ENCODE measurements around the gene CTDP1.

Gene CTDP1

GRCh38 chr18:79772108-79772864, 92.7 kb downstream of the CTDP1 start:
- DNase-seq, result peak in 2 of 10 donors; percentile 66 to 82
- intact Hi-C loops (cut with DNase I), result no loop called here

DNA sequence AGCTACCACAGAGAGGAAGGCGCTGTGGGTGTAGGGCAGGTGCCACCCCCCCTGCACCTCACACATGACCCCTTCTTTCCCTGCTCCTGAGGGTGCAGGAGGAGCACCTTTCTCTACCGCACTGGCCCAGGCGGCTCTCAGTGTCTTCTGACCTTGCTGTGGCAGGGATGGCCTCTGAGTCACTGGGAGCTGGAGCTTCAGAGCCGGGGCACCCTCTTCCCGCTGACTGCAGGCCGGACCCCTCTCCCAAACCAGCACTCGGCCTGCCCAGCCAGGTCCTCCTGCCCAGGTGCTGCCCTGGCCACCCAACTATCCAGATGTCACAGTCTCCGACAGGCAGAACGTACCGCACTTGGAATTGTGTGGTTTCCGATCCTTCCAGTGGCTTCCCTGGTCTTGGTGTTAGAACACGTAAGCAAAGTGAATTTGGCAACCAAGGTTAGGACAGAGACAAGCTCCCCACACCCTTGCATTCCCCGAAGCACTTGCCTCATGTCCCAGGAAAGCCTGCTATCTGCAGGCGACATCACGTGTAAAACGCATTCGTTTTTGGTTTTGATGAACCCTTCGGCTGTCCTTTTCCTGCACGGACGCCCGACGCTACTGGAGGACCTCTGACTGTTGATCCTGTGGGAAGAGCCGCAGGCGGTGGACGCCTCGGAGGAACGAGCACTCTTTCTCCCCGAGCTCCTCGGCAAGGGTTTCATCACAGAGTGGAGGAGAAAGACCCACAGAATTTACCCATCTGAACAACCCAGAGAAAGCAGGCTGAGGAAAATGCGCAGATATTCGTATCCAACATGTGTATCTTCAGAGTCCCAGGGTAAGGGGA, 93.5 kb downstream of the CTDP1 start:
- intact Hi-C loops (cut with DNase I), result no loop called here
- DNase-seq, result peak in 3 of 10 donors; percentile 2 to 62 (median 35)

DNA sequence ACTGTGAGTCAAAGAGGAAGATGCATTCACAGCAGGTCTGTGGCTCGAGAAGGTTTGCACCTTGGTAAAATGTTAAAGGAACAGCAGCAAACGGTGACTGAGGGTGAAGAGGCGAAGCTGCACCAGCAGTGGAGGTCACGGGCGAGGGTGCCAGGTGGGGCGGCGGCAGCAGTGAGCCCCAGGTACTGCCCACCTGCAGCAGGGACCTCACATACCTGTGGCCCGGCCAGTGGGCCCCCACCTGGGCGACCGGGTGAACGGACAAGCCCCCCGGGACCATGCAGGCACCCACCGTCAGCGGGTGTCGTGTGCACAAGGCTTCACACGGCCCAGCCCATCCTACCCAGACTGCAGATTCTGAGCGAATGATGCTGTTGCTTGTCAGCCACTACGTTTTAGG, 94.5 kb downstream of the CTDP1 start:
- intact Hi-C loops (cut with DNase I), result no loop called here
- peak in 3 of 10 donors; percentile 1 to 61 (median 37) for DNase-seq

- DNase-seq, result peak in 3 of 10 donors; percentile 3 to 66 (median 52)
- intact Hi-C loops (cut with DNase I), result no loop called here
These were observed 96.0 kb downstream of the CTDP1 start for GRCh38 chr18:79775441-79776221.

- no peak for DNase-seq
- intact Hi-C loops (cut with DNase I), result no loop called here
These were observed 97.1 kb downstream of the CTDP1 start for GRCh38 chr18:79776674-79777073.

- intact Hi-C loops (cut with DNase I), result no loop called here
- peak in 3 of 10 donors; percentile 7 to 66 (median 66) for DNase-seq
These were observed 98.7 kb downstream of the CTDP1 start for GRCh38 chr18:79778291-79778791.

DNA sequence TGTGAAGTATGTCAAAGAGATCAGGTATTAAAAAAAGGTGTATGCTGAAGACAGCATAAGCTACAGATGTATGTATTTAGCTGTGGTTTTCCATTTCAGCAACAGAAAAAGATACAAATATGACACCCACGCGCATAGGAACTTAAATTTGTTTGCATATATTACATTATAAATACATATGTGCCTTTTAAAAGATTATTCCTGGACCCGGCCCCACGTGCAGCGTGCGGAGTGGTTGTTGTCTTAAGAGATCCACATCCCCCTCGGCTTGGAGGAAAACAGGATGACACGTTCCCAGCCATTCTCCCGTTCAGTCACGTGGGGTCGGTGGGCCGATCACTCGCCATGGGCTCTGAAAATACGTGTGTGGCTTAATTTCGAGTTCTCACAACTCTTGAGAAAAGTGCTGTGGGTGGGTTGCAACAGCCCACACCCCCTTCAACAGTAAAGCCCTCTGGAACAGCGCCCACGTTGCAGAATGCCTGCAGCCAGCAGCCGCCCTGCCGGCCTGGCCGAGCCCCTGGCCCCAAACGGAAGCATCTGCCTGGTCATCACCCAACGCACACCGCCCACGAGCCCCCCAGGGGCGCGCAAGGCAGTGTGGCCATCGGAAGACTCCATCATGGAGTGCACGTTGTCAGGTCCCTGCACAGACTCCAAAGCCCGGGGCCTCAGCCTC, 99.6 kb downstream of the CTDP1 start:
- DNase-seq, result peak in 2 of 10 donors; percentile 2 to 39
- intact Hi-C loops (cut with DNase I), result no loop called here

- peak in 2 of 10 donors; percentile 52 to 72 for DNase-seq
- intact Hi-C loops (cut with DNase I), result no loop called here
These were observed 100.1 kb downstream of the CTDP1 start for GRCh38 chr18:79779700-79780190.

GRCh38 chr18:79780547-79780946, 100.9 kb downstream of the CTDP1 start:
- intact Hi-C loops (cut with DNase I), result no loop called here
- DNase-seq, result peak in 1 of 10 donors; percentile 22

- peak in 2 of 10 donors; percentile 70 to 79 for DNase-seq
- intact Hi-C loops (cut with DNase I), result no loop called here
These were observed 101.8 kb downstream of the CTDP1 start for GRCh38 chr18:79781331-79781941.

- intact Hi-C loops (cut with DNase I), result no loop called here
These were observed 103.1 kb downstream of the CTDP1 start for GRCh38 chr18:79782566-79783308.

DNA sequence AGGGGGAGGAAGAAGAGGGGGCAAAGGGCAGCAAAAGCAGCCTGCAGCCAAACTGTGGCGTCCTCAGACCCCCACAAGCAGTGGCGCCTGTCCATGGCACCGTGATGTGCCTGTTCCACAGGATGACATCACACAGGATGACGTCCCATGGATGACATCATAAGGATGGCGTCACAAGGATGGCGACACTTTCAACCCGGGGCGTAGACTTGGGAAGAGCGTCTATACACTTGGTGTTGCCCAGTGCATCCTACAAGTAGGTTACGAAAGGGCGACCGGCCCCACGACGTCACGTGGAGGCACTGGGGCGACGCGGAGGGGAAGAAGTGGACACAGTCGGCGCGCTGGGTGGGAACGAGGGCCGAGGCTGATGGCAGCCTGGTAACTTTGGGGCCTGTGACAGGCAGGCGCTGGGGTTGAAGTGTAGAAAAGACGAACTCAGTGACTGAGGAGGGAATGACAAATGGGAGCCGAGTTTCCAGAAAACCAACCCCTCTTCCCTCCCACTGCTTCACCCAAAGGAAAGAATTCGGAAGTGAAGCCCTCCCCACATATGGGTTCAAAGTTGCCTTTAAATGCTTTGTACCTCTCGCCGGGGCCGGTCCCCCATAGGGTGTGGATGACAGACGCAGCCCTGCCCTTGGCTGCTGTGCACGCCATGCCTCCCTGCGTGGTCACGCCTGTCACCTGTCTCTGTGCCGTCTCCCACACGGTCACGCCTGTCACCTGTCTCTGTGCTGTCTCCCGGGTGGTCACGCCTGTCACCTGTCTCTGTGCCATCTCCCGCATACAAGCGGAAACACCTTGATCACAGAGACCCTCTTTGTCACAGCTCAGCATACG, 104.7 kb downstream of the CTDP1 start:
- intact Hi-C loops (cut with DNase I), result no loop called here
- peak in 3 of 10 donors; percentile 56 to 71 (median 59) for DNase-seq

More at GRCh38 chr18:79782566-79783308, 103.1 kb downstream of the CTDP1 start:
- DNase-seq, result peak in 2 of 10 donors; percentile 59 to 71

GRCh38 chr18:79784965-79785770, 105.6 kb downstream of the CTDP1 start:
- intact Hi-C loops (cut with DNase I), result no loop called here
- peak in 3 of 10 donors; percentile 62 to 79 (median 77) for DNase-seq

- intact Hi-C loops (cut with DNase I), result no loop called here
- DNase-seq, result peak in 3 of 10 donors; percentile 57 to 63 (median 62)
These were observed 106.2 kb downstream of the CTDP1 start for GRCh38 chr18:79785831-79786230.

DNA sequence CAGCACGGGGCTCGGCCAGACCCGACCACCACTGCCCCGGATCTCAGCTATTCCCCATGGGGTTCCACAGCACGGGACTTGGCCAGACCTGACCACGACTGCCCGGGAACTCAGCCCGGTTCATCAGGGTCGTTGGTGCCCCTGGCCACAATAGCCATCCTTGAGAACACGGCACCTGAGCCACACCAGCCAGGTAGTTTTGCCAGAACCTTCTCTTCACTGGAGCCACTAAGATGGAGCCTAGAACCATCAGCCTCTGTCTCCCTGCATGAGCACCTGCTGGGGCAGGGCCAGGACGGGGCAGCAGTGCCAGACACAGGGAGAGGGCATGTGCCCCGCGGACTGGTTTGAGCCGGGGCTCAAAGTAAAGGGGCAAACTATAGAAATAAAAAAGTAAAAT, 106.7 kb downstream of the CTDP1 start:
- peak in 1 of 10 donors; percentile 65 for DNase-seq
- intact Hi-C loops (cut with DNase I), result no loop called here

DNA sequence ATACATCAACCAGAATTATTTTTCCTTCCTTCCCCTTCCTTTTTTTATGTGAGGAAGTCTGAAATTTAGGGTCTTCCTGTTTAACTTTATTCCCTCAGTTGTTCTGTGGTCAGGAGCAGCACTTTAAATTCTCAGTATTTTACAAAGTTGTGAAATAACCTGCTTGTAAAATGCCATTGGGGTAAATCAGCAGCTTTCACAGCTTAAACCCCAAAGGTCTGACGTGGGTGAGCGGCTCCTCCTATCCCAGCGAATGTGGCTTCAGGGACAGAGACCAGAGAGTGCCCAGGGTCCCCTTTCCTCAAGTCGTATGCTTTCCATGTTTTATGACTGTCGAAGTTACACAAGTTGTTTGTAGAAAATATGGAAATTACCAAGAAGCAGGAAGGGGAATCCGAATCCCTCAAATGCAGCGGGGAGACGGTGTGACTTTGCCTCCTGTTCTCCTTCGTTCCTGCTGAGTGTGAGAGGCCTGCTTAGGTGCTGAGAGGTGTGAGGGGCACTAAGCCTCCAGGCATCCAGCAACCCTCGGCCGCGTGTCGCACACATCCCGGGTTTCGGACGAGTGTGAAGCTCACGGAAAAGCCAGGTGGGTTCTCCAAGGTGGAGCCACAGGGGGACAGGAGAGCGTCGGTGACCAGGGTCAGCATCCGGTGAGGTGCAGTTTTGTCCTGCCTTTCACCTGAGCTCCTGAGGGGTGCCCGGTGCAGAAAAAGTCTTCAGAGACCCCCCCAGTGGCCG, 107.4 kb downstream of the CTDP1 start:
- peak in 3 of 10 donors; percentile 52 to 62 (median 61) for DNase-seq

More for the DNA sequence above, 107.4 kb downstream of the CTDP1 start:
- intact Hi-C loops (cut with DNase I), result no loop called here
